ENCODE results near the gene CACNG6. TPM values are rescaled to one million over a fixed set of nuclear protein-coding genes. Genes with fewer than 3 reads are reported as not detected.
"Not testable (repeated sequence)": the region's sequence is repeated elsewhere in the genome, so short reads cannot be mapped to it uniquely, and the experiment has no call there.

CACNG6 gene
- total RNA-seq, 1 donor from 2014 or later: 0.77 TPM

DNA sequence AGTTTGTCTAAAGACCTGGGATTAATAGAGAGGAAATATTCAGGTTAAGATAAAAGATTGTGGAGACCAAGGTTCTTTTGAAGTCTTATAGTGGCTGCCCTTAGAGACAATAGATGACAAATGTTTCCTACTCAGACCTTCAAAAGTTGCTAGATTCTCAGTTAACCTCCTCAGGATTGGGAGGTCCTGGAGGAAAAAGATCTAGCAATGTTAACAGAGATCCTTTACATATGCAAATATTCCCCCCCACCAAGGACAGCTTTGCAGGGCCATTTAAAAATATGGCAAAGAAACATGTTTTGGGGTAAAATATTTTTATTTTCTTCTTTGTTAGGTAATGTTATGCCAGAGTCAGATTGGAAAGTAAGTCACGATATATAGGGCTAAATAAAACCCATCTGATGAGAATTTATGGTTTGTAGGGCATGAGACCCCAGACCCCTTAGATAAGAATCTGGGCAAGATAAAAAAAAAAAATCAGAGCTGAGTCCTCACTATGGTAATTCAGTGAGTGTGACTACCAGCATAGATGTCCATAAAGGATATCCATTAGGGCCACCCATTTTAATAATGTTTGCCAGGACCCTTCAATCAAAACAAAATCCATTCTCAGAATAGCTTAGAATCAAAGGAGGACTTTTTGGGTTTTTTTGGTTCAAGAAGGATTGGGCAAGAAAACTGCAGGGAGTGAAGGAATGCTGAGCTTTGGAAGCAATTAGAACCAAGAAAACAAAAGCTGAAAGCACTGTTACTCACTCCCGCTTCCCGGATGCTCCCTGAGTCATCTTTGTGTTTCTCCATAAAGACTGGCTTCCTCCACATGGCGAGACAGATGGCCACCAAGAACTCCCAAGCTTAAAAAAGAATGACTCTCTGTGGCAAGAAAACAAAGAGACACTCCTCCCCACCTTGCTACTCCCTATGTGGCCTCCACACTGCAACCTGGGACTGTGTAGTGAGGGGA is 44.1 kb downstream of the CACNG6 start:
- peak overlapping the region; percentile 84 for H3K27ac Mint-ChIP-seq (ENCODE audit: unreplicated experiment)
- peaks cover 13% of the 10 kb centered on the region for H3K4me1 Mint-ChIP-seq
- DNase-seq (ENCODE audit: low read depth, low spot score): no peak
- H3K9me3 Mint-ChIP-seq: peaks cover 2% of the 10 kb centered on the region
- peaks cover 16% of the 10 kb centered on the region for H3K27me3 Mint-ChIP-seq (ENCODE audit: low read depth)
- no peaks in the 10 kb centered on the region for H3K36me3 Mint-ChIP-seq (ENCODE audit: low read depth)
- TF ChIP-seq, protein P1, sequence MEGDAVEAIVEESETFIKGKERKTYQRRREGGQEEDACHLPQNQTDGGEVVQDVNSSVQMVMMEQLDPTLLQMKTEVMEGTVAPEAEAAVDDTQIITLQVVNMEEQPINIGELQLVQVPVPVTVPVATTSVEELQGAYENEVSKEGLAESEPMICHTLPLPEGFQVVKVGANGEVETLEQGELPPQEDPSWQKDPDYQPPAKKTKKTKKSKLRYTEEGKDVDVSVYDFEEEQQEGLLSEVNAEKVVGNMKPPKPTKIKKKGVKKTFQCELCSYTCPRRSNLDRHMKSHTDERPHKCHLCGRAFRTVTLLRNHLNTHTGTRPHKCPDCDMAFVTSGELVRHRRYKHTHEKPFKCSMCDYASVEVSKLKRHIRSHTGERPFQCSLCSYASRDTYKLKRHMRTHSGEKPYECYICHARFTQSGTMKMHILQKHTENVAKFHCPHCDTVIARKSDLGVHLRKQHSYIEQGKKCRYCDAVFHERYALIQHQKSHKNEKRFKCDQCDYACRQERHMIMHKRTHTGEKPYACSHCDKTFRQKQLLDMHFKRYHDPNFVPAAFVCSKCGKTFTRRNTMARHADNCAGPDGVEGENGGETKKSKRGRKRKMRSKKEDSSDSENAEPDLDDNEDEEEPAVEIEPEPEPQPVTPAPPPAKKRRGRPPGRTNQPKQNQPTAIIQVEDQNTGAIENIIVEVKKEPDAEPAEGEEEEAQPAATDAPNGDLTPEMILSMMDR (conservative IDR thresholded peaks at IDR 0.05): no peak
- no peak overlapping the region for H3K4me3 Mint-ChIP-seq

DNA sequence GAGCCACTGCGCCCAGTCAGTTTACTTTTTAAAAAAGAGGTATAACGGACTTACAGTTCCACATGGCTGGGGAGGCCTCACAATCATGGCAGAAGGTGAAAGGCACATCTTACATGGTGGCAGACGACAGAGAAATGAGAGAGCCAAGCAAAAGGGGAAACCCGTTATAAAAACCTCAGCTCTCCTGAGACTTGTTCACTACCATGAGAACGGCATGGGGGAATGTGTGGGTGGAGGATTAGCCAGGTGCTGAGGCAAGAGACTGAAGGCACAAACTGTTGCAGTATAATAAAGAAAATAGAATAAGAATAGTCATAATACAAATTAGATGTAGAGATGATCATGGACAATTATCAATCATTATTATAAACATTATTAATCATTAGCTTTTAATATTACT is 45.1 kb downstream of the CACNG6 start:
- H3K9me3 Mint-ChIP-seq; H3K27me3 Mint-ChIP-seq (ENCODE audit: low read depth); H3K4me3 Mint-ChIP-seq; H3K27ac Mint-ChIP-seq (ENCODE audit: unreplicated experiment); DNase-seq (ENCODE audit: low read depth, low spot score); H3K36me3 Mint-ChIP-seq (ENCODE audit: low read depth): not testable (repeated sequence)
- H3K4me1 Mint-ChIP-seq: peaks cover 13% of the 10 kb centered on the region

DNA sequence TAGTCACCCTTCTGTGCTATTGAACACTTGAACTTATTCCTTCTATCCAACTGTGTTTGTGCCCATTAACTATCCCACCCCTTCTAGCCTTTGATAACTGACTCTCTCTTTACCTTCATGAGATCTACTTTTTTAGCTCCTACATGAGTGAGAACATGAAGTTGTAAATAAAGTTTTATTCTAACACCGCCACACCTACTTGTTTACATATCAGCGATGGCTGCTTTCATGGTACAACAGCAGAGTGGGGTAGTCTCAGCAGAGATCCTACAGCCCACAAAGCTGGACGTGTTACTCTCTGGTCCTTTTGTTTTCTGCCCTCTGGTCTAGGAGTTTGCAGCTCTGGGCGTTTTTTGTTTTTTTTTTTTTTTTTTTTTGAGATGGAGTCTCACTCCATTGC is 48.6 kb downstream of the CACNG6 start:
- H3K4me3 Mint-ChIP-seq: no peak overlapping the region
- no peak for DNase-seq (ENCODE audit: low read depth, low spot score)
- H3K9me3 Mint-ChIP-seq: peaks cover 2% of the 10 kb centered on the region
- H3K4me1 Mint-ChIP-seq: peaks cover 10% of the 10 kb centered on the region
- TF ChIP-seq, protein P1 (conservative IDR thresholded peaks at IDR 0.05): no peak
- H3K27ac Mint-ChIP-seq (ENCODE audit: unreplicated experiment): no peak overlapping the region
- peaks cover 21% of the 10 kb centered on the region for H3K27me3 Mint-ChIP-seq (ENCODE audit: low read depth)
- no peaks in the 10 kb centered on the region for H3K36me3 Mint-ChIP-seq (ENCODE audit: low read depth)

DNA sequence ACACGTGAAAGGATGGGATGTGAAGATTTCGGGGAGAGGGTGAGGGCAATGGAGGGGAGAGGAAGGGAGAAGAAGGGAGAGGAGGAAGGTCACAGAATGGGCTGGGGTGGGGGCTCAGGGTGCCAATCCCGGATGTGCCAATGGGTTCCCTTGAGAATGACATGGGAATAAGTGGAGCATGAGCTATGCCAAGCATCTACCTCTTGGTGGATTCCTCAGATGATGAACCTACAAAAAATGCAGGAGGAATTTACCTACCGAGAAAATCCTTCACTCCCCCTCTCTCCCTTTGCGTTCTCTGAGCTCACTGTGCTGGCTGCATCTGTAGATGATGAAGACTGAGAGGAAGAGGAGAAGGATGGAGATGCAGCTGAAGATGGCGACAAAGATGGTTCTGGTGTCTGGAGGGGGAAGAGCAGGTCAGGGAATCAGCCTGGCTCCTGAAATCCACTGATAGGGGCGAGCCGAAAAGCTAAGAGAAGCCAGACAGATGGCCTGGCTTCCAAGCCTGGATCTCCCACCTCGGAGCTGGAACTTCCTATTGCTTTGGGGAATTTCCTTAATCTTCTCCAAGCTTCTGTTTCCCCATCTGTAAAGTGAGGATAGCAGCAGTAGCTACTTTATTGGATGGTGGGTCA is 50.7 kb downstream of the CACNG6 start:
- no peaks in the 10 kb centered on the region for H3K36me3 Mint-ChIP-seq (ENCODE audit: low read depth)
- H3K27me3 Mint-ChIP-seq (ENCODE audit: low read depth): peaks cover 38% of the 10 kb centered on the region
- DNase-seq (ENCODE audit: low read depth, low spot score): no peak
- H3K27ac Mint-ChIP-seq (ENCODE audit: unreplicated experiment): no peak overlapping the region
- no peaks in the 10 kb centered on the region for H3K4me1 Mint-ChIP-seq
- TF ChIP-seq, protein P1 (conservative IDR thresholded peaks at IDR 0.05): no peak
- no peak overlapping the region for H3K4me3 Mint-ChIP-seq
- H3K9me3 Mint-ChIP-seq: peaks cover 2% of the 10 kb centered on the region

DNA sequence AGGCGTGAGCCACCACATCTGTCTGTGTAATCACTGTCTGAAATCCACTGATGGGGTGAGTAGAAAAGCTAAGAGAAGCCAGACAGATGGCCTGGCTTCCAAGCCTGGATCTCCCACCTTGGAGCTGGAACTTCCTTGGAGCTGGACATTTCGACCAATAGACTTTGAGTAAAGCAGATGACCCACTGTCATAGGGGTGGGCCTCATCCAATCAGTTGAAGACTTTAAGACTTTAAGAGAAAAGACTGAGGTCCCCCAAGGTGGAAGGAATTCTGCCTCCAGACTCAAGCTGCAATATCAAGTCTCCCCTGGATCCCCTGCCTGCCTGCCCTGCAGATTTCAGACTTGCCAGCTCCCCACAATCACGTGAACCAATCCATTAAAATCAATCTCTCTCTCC is 51.6 kb downstream of the CACNG6 start:
- DNase-seq (ENCODE audit: low read depth, low spot score): no peak
- Mint-ChIP-seq H3K4me3 (no peak overlapping the region), H3K27me3 (ENCODE audit: low read depth) (peaks cover 38% of the 10 kb centered on the region), H3K36me3 (ENCODE audit: low read depth) (no peaks in the 10 kb centered on the region), H3K4me1 (no peaks in the 10 kb centered on the region), H3K27ac (ENCODE audit: unreplicated experiment) (no peak overlapping the region), H3K9me3 (peaks cover 2% of the 10 kb centered on the region)
- TF ChIP-seq, protein P1 (conservative IDR thresholded peaks at IDR 0.05): no peak

DNA sequence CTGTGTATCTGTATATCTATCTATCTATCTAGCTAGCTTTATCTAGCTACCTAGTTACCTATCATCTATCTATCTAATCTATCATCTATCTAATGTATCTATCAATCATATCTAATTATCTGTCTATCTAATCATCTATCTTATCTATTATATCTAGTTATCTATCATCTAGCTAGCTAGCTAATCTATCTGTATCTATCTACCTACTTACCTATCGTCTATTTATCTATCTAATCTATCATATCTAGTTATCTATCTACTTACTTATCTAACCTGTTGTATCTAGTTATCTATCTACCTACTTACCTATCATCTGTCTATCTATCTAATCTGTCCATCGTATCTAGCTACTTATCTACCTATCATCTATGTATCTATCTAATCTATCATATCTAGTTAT is 54.3 kb downstream of the CACNG6 start:
- Mint-ChIP-seq H3K4me1 (no peaks in the 10 kb centered on the region), H3K36me3 (ENCODE audit: low read depth) (no peaks in the 10 kb centered on the region), H3K9me3 (no peaks in the 10 kb centered on the region), H3K27ac (ENCODE audit: unreplicated experiment) (no peak overlapping the region), H3K27me3 (ENCODE audit: low read depth) (peaks cover 49% of the 10 kb centered on the region), H3K4me3 (no peak overlapping the region)
- TF ChIP-seq, protein P1 (conservative IDR thresholded peaks at IDR 0.05): no peak
- DNase-seq (ENCODE audit: low read depth, low spot score): no peak
